Suprapubic skin (tissue), 4 donors: ENCODE results near the gene MYO1A.

Experiments used
- CTCF ChIP-seq, 2 donors: fragments of 200-600 bp in 1 of 2; fragments of 450-650 bp in 1 of 2; sonication (generic) in 1 of 2; IDR thresholded peaks; one replicate each; pipeline ENCODE4 v1.5.1; 2016 to 2019; ENCODE audit warnings: antibody characterized with exemption in 2 of 2, mild to moderate bottlenecking in 1 of 2, moderate library complexity in 1 of 2
- POLR2A ChIP-seq, 2 donors: fragments of 450-650 bp; IDR thresholded peaks; one replicate each; pipeline ENCODE4 v1.6.1; 2017; ENCODE audit warnings: antibody characterized with exemption in 2 of 2, mild to moderate bottlenecking in 2 of 2, moderate library complexity in 2 of 2
- POLR2AphosphoS5 ChIP-seq, 3 donors: sonication (generic); formaldehyde crosslinking; IDR thresholded peaks; one replicate each; pipeline ENCODE4 v1.6.1; 2017; ENCODE audit warnings: antibody characterized with exemption in 3 of 3

GRCh38 chr12:57048423-57049118 lies 1.4 kb downstream of the MYO1A start:
- TF ChIP-seq CTCF (IDR thresholded peaks at IDR 0.05) = no peak
- no peak for TF ChIP-seq POLR2A (IDR thresholded peaks at IDR 0.05)
- TF ChIP-seq POLR2AphosphoS5 (IDR thresholded peaks at IDR 0.05) = no peak
